Measurements from ENCODE around the gene ULBP2.

The ULBP2 gene, protein sequence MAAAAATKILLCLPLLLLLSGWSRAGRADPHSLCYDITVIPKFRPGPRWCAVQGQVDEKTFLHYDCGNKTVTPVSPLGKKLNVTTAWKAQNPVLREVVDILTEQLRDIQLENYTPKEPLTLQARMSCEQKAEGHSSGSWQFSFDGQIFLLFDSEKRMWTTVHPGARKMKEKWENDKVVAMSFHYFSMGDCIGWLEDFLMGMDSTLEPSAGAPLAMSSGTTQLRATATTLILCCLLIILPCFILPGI

DNA sequence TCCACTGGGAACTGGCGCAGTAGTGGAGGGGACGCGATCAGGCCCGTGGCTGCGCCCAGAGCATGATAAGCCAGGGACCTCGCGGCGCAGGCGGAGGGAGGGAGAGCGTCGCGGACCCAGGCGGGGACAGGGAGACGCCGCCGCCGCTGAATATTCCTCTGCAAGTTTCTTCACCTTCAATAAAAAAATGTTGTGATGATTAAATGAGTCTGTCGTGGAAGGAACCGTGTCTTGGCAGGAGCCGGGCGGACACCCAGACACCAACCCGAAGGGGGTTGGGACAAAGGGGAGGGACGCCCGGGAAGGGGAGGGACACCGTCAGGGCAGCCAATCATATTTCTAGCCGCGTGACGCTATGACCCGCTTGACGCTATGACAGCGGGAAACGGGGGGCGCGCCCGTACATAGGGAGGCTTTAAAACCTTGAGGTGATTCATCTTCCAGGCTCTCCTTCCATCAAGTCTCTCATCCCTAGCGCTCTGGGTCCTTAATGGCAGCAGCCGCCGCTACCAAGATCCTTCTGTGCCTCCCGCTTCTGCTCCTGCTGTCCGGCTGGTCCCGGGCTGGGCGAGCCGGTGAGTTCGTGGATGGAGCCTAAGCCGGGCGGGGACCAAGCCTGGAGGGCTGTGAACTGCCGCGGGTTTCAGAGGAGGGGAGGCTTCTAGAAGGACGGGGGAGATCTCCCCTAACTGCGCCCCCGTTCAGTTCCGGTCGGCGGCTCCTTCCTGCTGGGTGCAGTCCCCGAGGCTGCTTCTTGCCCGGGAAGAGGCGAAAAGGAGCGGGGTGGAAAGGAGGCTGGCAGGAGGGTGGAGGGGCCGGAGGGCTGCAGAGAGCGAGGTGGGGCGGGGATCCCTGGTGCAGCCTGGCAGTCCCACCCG, at the start of gene ULBP2:
Gene ULBP2 (plus strand): TSS at position 432 of the 878 bp plus-strand sequence. CDS start 59 bp downstream, at position 491.
- no peak within 1 kb of the TSS for H2AFZ ChIP-seq (ENCODE audit: low read length)
- H3F3A ChIP-seq (ENCODE audit: insufficient read depth, low read length) = no peaks in the 10 kb centered on the region
- H3K4me1 ChIP-seq (ENCODE audit: low read length) = 0 out of 2 replicates have a peak, but pooled peaks cover 8% of the 10 kb centered on the region
- no peak within 1 kb of the TSS for H3K27ac ChIP-seq (ENCODE audit: low read length)
- no peaks in the 10 kb centered on the region for H3K9me3 ChIP-seq (replicated peaks; ENCODE audit: insufficient read depth, low read length)
- H3K9ac ChIP-seq (ENCODE audit: low read length) = no peak within 1 kb of the TSS
- H3K27me3 ChIP-seq (replicated peaks; ENCODE audit: insufficient read depth, low read length) = peaks cover 47% of the 10 kb centered on the region
- H3K9me2 ChIP-seq (replicated peaks; ENCODE audit: insufficient read depth, low read length) = no peaks in the 10 kb centered on the region
- TF ChIP-seq EZH2phosphoT487 (IDR thresholded peaks at IDR 0.05; ENCODE audit: low read length) = no peak
- TF ChIP-seq EZH2 (optimal IDR thresholded peaks at IDR 0.05; ENCODE audit: low read depth, low read length) = no peak
- TF ChIP-seq, protein P1, sequence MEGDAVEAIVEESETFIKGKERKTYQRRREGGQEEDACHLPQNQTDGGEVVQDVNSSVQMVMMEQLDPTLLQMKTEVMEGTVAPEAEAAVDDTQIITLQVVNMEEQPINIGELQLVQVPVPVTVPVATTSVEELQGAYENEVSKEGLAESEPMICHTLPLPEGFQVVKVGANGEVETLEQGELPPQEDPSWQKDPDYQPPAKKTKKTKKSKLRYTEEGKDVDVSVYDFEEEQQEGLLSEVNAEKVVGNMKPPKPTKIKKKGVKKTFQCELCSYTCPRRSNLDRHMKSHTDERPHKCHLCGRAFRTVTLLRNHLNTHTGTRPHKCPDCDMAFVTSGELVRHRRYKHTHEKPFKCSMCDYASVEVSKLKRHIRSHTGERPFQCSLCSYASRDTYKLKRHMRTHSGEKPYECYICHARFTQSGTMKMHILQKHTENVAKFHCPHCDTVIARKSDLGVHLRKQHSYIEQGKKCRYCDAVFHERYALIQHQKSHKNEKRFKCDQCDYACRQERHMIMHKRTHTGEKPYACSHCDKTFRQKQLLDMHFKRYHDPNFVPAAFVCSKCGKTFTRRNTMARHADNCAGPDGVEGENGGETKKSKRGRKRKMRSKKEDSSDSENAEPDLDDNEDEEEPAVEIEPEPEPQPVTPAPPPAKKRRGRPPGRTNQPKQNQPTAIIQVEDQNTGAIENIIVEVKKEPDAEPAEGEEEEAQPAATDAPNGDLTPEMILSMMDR (IDR thresholded peaks at IDR 0.05; ENCODE audit: low read length) = no peak
- H3K4me2 ChIP-seq (ENCODE audit: low read depth, low read length) = no peak within 1 kb of the TSS
- no peaks in the 10 kb centered on the region for H3K79me2 ChIP-seq (ENCODE audit: low read length)
- H3K36me3 ChIP-seq (replicated peaks; ENCODE audit: insufficient read depth, low read length) = no peaks in the 10 kb centered on the region
- no peak within 1 kb of the TSS for H3K4me3 ChIP-seq (ENCODE audit: low read length)
- H4K20me1 ChIP-seq (ENCODE audit: insufficient read depth, low read length) = no peaks in the 10 kb centered on the region
- DNase-seq = no peak

GRCh38 chr6:149895048-149895590, 46.7 kb upstream of the ULBP2 start:
- Histone ChIP-seq H3F3A (ENCODE audit: insufficient read depth, low read length) (no peaks in the 10 kb centered on the region), H4K20me1 (ENCODE audit: insufficient read depth, low read length) (no peaks in the 10 kb centered on the region), H3K4me2 (ENCODE audit: low read depth, low read length) (no peak overlapping the region), H3K27me3 (replicated peaks; ENCODE audit: insufficient read depth, low read length) (peaks cover 29% of the 10 kb centered on the region), H2AFZ (ENCODE audit: low read length) (no peak overlapping the region), H3K36me3 (replicated peaks; ENCODE audit: insufficient read depth, low read length) (no peaks in the 10 kb centered on the region), H3K4me3 (ENCODE audit: low read length) (no peak overlapping the region), H3K9me2 (replicated peaks; ENCODE audit: insufficient read depth, low read length) (no peaks in the 10 kb centered on the region), H3K9ac (ENCODE audit: low read length) (no peak overlapping the region), H3K4me1 (ENCODE audit: low read length) (no peaks in the 10 kb centered on the region), H3K79me2 (ENCODE audit: low read length) (no peaks in the 10 kb centered on the region), H3K27ac (ENCODE audit: low read length) (no peak overlapping the region), H3K9me3 (replicated peaks; ENCODE audit: insufficient read depth, low read length) (no peaks in the 10 kb centered on the region)
- no peak for DNase-seq
- TF ChIP-seq, protein P1 (IDR thresholded peaks at IDR 0.05; ENCODE audit: low read length) = no peak
- TF ChIP-seq EZH2phosphoT487 (IDR thresholded peaks at IDR 0.05; ENCODE audit: low read length) (no peak), EZH2 (optimal IDR thresholded peaks at IDR 0.05; ENCODE audit: low read depth, low read length) (no peak)

DNA sequence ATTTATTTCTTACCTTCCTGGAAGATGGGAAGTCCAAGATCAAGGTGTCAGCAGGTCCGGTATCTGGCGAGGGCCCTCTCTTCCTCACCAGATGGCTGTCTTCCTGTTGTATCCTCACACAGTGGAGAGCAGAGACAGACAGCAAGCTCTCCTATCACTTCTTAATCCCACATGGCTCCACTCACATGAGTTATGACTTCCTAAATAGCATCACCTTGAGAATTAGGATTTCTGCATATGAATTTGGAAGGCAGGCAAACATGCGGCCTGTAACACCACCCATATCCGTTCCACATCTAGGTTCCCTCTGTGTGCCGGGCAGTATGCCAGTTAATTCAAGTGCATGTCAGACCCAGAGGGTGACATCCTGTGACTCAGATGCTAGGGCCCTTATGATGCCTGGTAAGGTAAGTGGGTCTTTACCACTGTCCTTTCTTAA, 46.0 kb upstream of the ULBP2 start:
- DNase-seq = no peak
- Histone ChIP-seq H3K27ac (ENCODE audit: low read length) (no peak overlapping the region), H3K4me2 (ENCODE audit: low read depth, low read length) (no peak overlapping the region), H3F3A (ENCODE audit: insufficient read depth, low read length) (no peaks in the 10 kb centered on the region), H3K27me3 (replicated peaks; ENCODE audit: insufficient read depth, low read length) (peaks cover 29% of the 10 kb centered on the region), H3K4me1 (ENCODE audit: low read length) (no peaks in the 10 kb centered on the region), H3K9me3 (replicated peaks; ENCODE audit: insufficient read depth, low read length) (no peaks in the 10 kb centered on the region), H2AFZ (ENCODE audit: low read length) (no peak overlapping the region), H3K9me2 (replicated peaks; ENCODE audit: insufficient read depth, low read length) (no peaks in the 10 kb centered on the region), H3K4me3 (ENCODE audit: low read length) (no peak overlapping the region), H3K79me2 (ENCODE audit: low read length) (no peaks in the 10 kb centered on the region), H3K9ac (ENCODE audit: low read length) (no peak overlapping the region), H4K20me1 (ENCODE audit: insufficient read depth, low read length) (no peaks in the 10 kb centered on the region), H3K36me3 (replicated peaks; ENCODE audit: insufficient read depth, low read length) (no peaks in the 10 kb centered on the region)
- TF ChIP-seq, protein P1 (IDR thresholded peaks at IDR 0.05; ENCODE audit: low read length) = no peak
- TF ChIP-seq EZH2 (optimal IDR thresholded peaks at IDR 0.05; ENCODE audit: low read depth, low read length) = no peak
